Small intestine (tissue), 7 donors: ENCODE results near the gene GALNS. TPM values are rescaled to one million over a fixed set of nuclear protein-coding genes. Genes with fewer than 3 reads are reported as not detected.

Source experiments
- DNase-seq, 2 donors: peaks; one replicate each; pipeline versions ENCODE4 v3.0.0 to v3.0.0-alpha.2; 2013
- FAIRE-seq: peaks from 2 replicates; lab custom pipeline; 2012; peaks lifted over from hg19 to GRCh38; lab: Jason Lieb, UNC
- H3K27ac ChIP-seq, 3 donors: one replicate each; pipeline ENCODE4 v1.5.1; 2013; ENCODE audit warnings: low read length in 2 of 3, mild to moderate bottlenecking in 2 of 3, control low read depth in 1 of 3, inconsistent platforms in 1 of 3, low read depth in 1 of 3, moderate library complexity in 1 of 3
- H3K27me3 ChIP-seq, 3 donors: one replicate each; pipeline ENCODE4 v1.6.1; 2013; ENCODE audit warnings: low read length in 3 of 3, inconsistent platforms in 1 of 3; ENCODE audit not compliant: control insufficient read depth in 3 of 3, insufficient read depth in 3 of 3
- H3K36me3 ChIP-seq, 3 donors: one replicate each; pipeline ENCODE4 v1.6.1; 2013; ENCODE audit warnings: low read length in 3 of 3, inconsistent platforms in 1 of 3, low read depth in 1 of 3, mild to moderate bottlenecking in 1 of 3, moderate library complexity in 1 of 3; ENCODE audit not compliant: control insufficient read depth in 3 of 3, insufficient read depth in 2 of 3
- H3K4me1 ChIP-seq, 3 donors: one replicate each; pipeline ENCODE4 v1.6.1; 2013; ENCODE audit warnings: low read length in 2 of 3, inconsistent platforms in 1 of 3, low read depth in 1 of 3, mild to moderate bottlenecking in 1 of 3, moderate library complexity in 1 of 3; ENCODE audit not compliant: control insufficient read depth in 3 of 3, insufficient read depth in 2 of 3
- H3K4me3 ChIP-seq, 3 donors: one replicate each; pipeline ENCODE4 v1.5.1; 2013; ENCODE audit warnings: low read length in 3 of 3, control low read depth in 1 of 3, inconsistent platforms in 1 of 3, low read depth in 1 of 3, mild to moderate bottlenecking in 1 of 3, moderate library complexity in 1 of 3
- H3K9me3 ChIP-seq, 2 donors: one replicate each; pipeline ENCODE4 v1.6.1; 2013; ENCODE audit warnings: low read depth in 1 of 2, low read length in 1 of 2; ENCODE audit not compliant: control insufficient read depth in 2 of 2, insufficient read depth in 1 of 2
- WGBS, 3 donors: extraction: QIAGEN DNeasy Blood & Tissue Kit; methylation state at CpG; one replicate each; pipeline ENCODE4 v1.1.7; 2013; 5-methylcytosine and 5-hydroxymethylcytosine counted together
- polyA plus RNA-seq, 4 donors: library from polyadenylated mRNA; stranded (reverse) in 3 of 4; unstranded in 1 of 4; fragments of 200-250 nt in 3 of 4; fragments of 120-200 nt in 1 of 4; gene quantifications; one replicate each; pipeline versions ENCODE4 v1.2.1 to v1.2.3, GENCODE V29; 2013
- donor health status: healthy with polysubstance abuse.
- donor health status: control.
- donor health status: control.
- donor health status: Bipolar disorder and iron deficiency.
- donor health status: healthy.

GALNS gene
- polyA plus RNA-seq, 4 donors: 28.3 to 35.4 (median 32.7) TPM

DNA sequence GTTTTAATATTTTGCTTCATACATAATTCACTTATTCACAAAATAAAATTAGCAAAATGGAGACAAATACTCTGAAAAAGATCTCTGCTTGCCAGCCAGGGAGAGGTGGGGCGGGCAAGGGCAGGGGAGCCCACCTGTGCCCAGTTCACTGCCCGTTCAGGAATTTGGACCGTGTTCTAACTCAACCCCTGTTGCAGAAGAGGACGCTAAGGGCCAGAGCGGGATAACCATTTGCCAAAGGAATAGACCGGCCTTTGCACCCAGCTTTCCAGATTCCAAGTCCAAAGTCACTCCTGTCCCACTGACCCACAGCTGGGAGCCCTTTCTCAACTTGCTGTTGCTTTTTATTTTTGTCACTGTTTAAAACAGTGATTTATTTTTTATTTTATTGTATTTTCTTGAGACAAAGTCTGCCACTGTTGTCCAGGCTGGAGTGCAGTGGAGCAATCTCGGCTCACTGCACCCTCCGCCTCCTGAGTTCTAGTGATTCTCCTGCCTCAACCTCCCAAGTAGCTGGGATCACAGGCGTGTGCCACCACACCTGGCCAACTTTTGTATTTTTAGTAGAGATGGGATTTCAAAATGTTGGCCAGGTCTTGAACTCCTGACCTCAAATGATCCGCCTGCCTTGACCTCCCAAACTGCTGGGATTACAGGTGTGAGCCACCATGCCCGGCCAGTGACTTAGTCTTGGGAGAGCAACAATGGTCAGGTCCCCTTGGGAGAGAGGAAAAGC lies 69.0 kb downstream of the GALNS start:
- Histone ChIP-seq H3K27me3 (peaks cover 0 to 2% (median 0%) of the 10 kb centered on the region in 3 donors), H3K9me3 (no peaks in the 10 kb centered on the region), H3K4me3 (no peak overlapping the region), H3K36me3 (no peaks in the 10 kb centered on the region), H3K4me1 (peaks cover 0 to 34% (median 5%) of the 10 kb centered on the region in 3 donors), H3K27ac (no peak overlapping the region)
- no peak for FAIRE-seq
- 58 to 83% (median 64%) methylated on average over 11 of the region's 11 CpGs for WGBS, 3 donors
- DNase-seq: peak; percentile 49 to 58

DNA sequence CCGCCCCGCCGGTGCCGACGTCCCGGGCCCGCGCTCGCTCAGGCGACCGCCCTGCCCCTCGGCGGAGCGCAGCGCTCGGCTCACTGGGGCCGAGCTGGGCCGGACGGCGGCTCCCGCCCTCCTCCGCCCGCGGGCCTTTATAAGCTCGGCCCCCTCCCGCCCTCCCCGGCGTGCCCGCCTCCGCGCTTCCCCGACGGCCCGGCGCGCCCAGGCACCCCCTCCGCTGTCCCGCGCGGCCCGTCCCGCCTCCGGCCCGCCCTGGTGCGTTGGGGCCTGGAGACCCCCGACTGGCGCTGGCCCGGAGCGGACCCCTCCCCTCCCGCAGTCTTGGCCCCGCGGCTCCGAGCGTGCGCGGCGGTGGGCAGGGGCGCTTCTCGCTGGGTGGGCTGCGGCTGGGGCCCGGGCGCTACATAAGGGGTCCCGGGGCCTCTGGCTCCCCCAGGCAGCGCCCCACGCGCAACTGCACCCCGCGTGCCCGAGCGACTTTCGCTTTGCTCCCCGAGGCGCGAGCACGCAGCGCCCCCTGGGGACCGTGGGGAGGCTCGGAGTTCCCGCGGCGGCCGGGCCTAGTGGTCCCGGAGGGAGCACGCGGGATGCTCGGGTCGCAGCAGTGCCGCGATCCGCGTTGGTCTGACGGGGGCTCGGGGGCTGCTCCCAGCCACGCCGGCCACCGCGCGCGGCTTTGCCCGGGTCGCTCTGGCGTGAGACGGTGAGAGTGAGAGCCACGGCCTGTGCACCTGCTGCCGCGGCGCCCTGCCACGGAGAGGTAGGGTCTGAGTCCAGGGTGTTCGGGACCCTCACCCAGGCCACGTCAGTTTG lies 71.4 kb downstream of the GALNS start, which contains the start of gene PIEZO1:
TSS of gene PIEZO1 (minus strand) at position 115 of the 819 bp plus-strand sequence. CDS start 256 bp downstream, outside the sequence.
- Histone ChIP-seq H3K4me3 (peak within 1 kb of the TSS; percentile 55 to 91 (median 73)), H3K9me3 (no peaks in the 10 kb centered on the region), H3K27ac (peak within 1 kb of the TSS; percentile 55 to 83 (median 75)), H3K4me1 (peaks cover under 1 to 44% (median 12%) of the 10 kb centered on the region in 3 donors), H3K36me3 (peaks cover 0 to 12% (median 0%) of the 10 kb centered on the region in 3 donors), H3K27me3 (no peaks in the 10 kb centered on the region)
- DNase-seq (peak; percentile 66 to 87), FAIRE-seq (no peak)
- WGBS, 3 donors: 0 to 4% (median 3%) methylated on average over 42 to 110 of the region's 110 CpGs

DNA sequence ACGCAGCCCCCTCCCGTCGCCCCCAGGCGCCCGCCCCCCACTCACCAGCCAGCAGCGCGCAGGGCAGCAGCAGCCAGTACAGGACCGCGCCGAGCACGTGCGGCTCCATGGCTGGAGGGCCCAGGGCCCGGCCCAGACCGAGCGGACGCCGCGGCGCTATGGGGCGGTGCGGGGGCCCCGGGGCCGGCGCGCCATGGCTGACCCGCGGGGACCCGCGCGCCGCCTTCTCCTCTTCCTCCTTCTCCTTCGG lies 72.0 kb downstream of the GALNS start:
- Histone ChIP-seq H3K27ac (peak overlapping the region in 2 of 3 donors; percentile 71 to 83), H3K27me3 (no peaks in the 10 kb centered on the region), H3K4me3 (peak overlapping the region in 2 of 3 donors; percentile 73 to 91), H3K9me3 (no peaks in the 10 kb centered on the region), H3K36me3 (peaks cover 0 to 14% (median 0%) of the 10 kb centered on the region in 3 donors), H3K4me1 (peaks cover 3 to 48% (median 17%) of the 10 kb centered on the region in 3 donors)
- DNase-seq (no peak), FAIRE-seq (no peak)
- WGBS, 3 donors: 0 to 4% (median 1%) methylated on average over 9 to 32 of the region's 32 CpGs

DNA sequence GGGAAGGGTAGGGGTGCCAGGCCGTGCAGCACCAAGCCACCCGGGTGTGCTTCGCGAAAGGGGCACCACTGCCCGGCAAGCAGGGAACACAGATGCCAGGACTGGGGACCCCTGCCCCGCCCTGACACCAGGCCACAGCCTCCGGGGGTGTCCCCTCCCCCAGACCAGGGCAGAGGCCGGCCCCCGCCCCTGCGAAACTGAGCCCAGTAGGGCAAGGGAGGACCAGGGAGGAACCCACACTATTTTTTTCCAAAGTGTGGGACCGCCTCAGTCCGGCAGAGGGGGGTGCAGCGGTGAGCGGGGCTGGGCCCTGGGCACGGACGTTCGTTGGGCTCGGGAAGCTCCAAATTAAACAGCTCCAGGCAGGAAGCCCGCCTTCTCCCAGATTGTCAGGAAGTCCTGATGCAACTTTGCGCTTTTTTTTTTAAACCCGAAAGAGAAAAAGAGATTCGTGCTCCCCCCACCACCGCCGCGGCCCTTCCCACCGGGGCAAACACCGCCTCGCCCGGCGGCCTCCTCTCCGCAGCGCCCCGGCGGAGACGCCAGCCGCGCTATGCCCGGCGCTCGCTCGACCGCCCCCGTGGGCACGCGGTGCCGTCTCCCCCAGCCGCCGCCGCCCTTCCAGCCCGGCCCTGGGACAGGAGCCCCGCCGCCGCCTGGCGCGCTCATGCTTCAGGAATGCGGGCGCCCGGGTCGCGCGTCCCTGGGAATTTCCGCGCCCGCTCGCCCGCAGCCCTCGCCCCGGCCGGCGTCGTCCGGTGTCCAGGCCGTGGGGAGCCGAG lies 72.5 kb downstream of the GALNS start:
- H3K36me3 ChIP-seq: peaks cover 0 to 16% (median 0%) of the 10 kb centered on the region in 3 donors
- peak overlapping the region; percentile 55 to 83 (median 71) for H3K27ac ChIP-seq
- 2 to 6% (median 4%) methylated on average over 35 to 74 of the region's 74 CpGs for WGBS, 3 donors
- no peak for FAIRE-seq
- peak overlapping the region; percentile 55 to 91 (median 73) for H3K4me3 ChIP-seq
- peak; percentile 55 to 84 for DNase-seq
- no peaks in the 10 kb centered on the region for H3K27me3 ChIP-seq
- no peaks in the 10 kb centered on the region for H3K9me3 ChIP-seq
- H3K4me1 ChIP-seq: peaks cover 3 to 53% (median 20%) of the 10 kb centered on the region in 3 donors

DNA sequence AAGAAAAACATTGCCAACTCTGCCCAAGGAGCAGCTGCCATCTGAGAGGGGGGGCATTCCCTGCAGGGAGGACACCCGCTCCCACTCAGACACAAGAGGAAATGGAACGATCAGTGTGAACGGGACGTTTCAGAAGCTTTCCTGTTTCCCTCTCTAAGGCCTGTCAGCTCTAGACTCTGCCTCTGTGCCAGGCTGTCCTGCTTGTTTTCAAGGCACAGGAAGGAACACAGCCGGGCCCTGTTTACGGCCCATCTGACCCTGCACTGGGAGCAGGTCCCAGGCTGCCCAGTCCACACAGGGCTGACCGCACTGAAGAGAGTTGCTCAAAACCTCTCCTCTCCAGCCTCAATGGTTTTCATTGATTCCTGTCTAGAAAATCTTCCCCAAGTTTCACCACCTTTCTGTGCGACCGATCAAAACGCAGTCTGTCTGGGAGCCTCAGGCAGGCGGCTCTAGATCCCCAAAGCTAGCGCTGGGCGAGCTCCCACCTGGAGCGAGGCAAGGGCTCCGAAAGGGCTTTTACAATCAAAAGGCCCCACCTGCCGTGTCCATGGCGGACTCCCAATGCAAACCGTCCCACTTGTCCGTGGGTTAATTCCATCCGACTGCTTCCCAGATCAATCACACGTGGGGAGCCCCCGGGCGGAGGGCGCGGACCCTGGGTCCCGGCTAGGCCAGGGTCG lies 73.2 kb downstream of the GALNS start:
- peak overlapping the region; percentile 55 to 91 (median 73) for H3K4me3 ChIP-seq
- H3K9me3 ChIP-seq: no peaks in the 10 kb centered on the region
- FAIRE-seq: no peak
- WGBS, 3 donors: 22 to 48% (median 47%) methylated on average over 27 of the region's 27 CpGs
- H3K27me3 ChIP-seq: no peaks in the 10 kb centered on the region
- peaks cover 3 to 53% (median 20%) of the 10 kb centered on the region in 3 donors for H3K4me1 ChIP-seq
- no peak for DNase-seq
- H3K36me3 ChIP-seq: peaks cover 0 to 16% (median 0%) of the 10 kb centered on the region in 3 donors
- peak overlapping the region; percentile 55 to 83 (median 71) for H3K27ac ChIP-seq

DNA sequence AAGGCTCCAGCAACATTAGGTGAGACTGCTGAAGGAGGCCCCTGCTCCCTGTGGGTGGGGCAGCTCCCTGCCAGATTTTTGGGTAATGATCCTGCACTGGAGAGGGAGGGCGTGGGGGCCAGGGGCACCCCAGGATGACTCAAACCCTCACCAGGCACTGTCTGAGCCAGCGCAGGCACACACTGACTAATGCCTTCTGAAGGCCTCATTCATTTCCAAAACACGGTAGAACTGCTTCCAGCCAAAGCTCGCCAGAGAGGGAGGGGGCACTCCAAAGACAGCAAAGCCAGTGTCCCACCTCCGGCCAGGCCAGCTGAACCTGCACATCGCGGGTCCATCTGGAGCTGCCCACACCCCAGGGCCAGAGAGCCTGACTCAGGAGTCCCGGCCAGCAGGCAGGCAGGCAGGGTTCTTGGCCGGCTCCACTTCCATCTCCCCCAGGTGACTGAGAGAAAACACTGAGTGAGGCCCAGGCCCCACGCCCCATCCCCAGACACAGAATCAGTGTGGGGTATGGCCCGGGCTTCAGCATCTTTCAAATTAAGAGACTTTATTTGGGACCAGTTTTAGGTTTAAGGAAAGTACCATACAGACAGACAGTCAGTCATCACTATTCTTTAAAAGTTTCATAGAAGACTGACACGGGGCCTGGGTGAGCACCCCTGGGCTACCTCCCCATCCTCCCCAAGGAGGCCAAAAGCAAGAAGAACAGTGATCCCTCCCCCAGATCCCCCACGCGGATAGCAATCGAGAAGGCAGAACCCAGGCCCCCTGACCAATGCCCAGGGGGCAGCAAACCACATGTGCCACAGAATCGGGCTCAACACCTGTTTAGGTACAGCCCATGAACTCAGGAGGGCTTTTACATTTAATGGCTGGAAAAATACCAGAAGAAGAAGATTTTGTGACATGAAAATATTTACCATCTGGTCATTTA lies 74.0 kb downstream of the GALNS start:
- no peak for DNase-seq

More for the DNA sequence above, 74.0 kb downstream of the GALNS start:
- FAIRE-seq: no peak
- peak overlapping the region in 2 of 3 donors; percentile 71 to 83 for H3K27ac ChIP-seq
- H3K9me3 ChIP-seq: no peaks in the 10 kb centered on the region
- WGBS, 3 donors: 58 to 74% (median 66%) methylated on average over 16 of the region's 16 CpGs
- no peaks in the 10 kb centered on the region for H3K27me3 ChIP-seq
- H3K4me3 ChIP-seq: no peak overlapping the region
- H3K4me1 ChIP-seq: peaks cover 3 to 51% (median 20%) of the 10 kb centered on the region in 3 donors
- H3K36me3 ChIP-seq: peaks cover 0 to 23% (median 0%) of the 10 kb centered on the region in 3 donors
